Mucosa of descending colon (tissue), 3 donors: ENCODE measurements around the gene GLT8D1. TPM values are rescaled to one million over a fixed set of nuclear protein-coding genes. Genes with fewer than 3 reads are reported as not detected.
A peak's percentile ranks its signal among the peaks of the same experiment; 100 is the strongest.
"Not testable (repeated sequence)": the region's sequence is repeated elsewhere in the genome, so short reads cannot be mapped to it uniquely, and the experiment has no call there.

ENCODE experiments used
- ATAC-seq: fragments of 200-7000 bp; cut with Tn5 transposase; one replicate; pipeline ENCODE4 v1.9.1; 2020; ENCODE audit warnings: mild to moderate bottlenecking, moderate library complexity
- DNase-seq, 3 donors: peaks; one replicate each; pipeline ENCODE4 v3.0.0-alpha.2; 2020
- H3K36me3 ChIP-seq: fragments of 200-600 bp; one replicate; pipeline ENCODE4 v1.8.0; 2021; ENCODE audit warnings: low read depth, mild to moderate bottlenecking
- H3K4me1 ChIP-seq: fragments of 200-600 bp; one replicate; pipeline ENCODE4 v1.8.0; 2021; ENCODE audit warnings: low read depth, mild to moderate bottlenecking
- H3K4me3 ChIP-seq: fragments of 200-600 bp; one replicate; pipeline ENCODE4 v1.8.0; 2021; ENCODE audit warnings: mild to moderate bottlenecking
- H3K9me3 ChIP-seq: fragments of 200-600 bp; one replicate; pipeline ENCODE4 v1.8.0; 2021; ENCODE audit warnings: mild to moderate bottlenecking
- CTCF ChIP-seq: fragments of 200-600 bp; IDR thresholded peaks from one replicate; pipeline ENCODE4 v1.8.0; 2022; ENCODE audit warnings: antibody characterized with exemption, mild to moderate bottlenecking
- intact Hi-C, 2 donors: fragments of 100-400 bp; cut with DNase I in 1 of 2; cut with micrococcal nuclease in 1 of 2; formaldehyde crosslinking; loops; one replicate each; pipeline versions ENCODE4 v1.11.0 to v1.11.1; 2022; cut with DNase I, micrococcal nuclease
- total RNA-seq, 3 donors: library from RNA; stranded (reverse); fragmentation: NEBNext Ultra II Directional in 2 of 3; extraction: Animal tissue kit (Norgen Biotek cat#: 25700) in 2 of 3; gene quantifications; one replicate each; pipeline versions ENCODE4 v1.2.1 to v1.2.4, GENCODE V29; 2021 to 2023
- donor health status: DM: no; HTN: no; CAD: no; lungs with moderate emphysema.
- donor health status: DM: no; HTN: no; CAD: no.
- donor health status: DM: no; HTN: yes; CAD: no.

The GLT8D1 gene
- total RNA-seq, 3 donors from 2014 or later = 24.4 to 36.0 (median 30.7) TPM

GRCh38 chr3:52742418-52743041 lies 36.9 kb upstream of the GLT8D1 start:
- DNase-seq = peak in 1 of 3 donors; percentile 27
- Histone ChIP-seq H3K36me3 (peaks cover 4% of the 10 kb centered on the region), H3K4me1 (no peaks in the 10 kb centered on the region), H3K4me3 (no peak overlapping the region), H3K9me3 (no peaks in the 10 kb centered on the region)
- peak; percentile 36 for ATAC-seq
- intact Hi-C loops = loop anchor here in 1 of 2 donors (10.0 kb wide), 1 partner anchor 192 kb away; no protein-coding TSS in a partner anchor
- TF ChIP-seq CTCF = no peak

GRCh38 chr3:52739730-52740129 lies 34.1 kb upstream of the GLT8D1 start:
- intact Hi-C loops = loop anchor here in 1 of 2 donors (10.0 kb wide), 1 partner anchor 195 kb away; no protein-coding TSS in a partner anchor
- TF ChIP-seq CTCF = no peak
- ATAC-seq (no peak), DNase-seq (no peak)
- no peak overlapping the region for H3K4me3 ChIP-seq
- H3K4me1 ChIP-seq = no peaks in the 10 kb centered on the region
- no peaks in the 10 kb centered on the region for H3K9me3 ChIP-seq
- H3K36me3 ChIP-seq = peaks cover 4% of the 10 kb centered on the region

GRCh38 chr3:52733256-52733891 lies 27.8 kb upstream of the GLT8D1 start:
- Histone ChIP-seq H3K36me3 (no peaks in the 10 kb centered on the region), H3K4me1 (no peaks in the 10 kb centered on the region), H3K9me3 (peaks cover 12% of the 10 kb centered on the region), H3K4me3 (no peak overlapping the region)
- TF ChIP-seq CTCF = no peak
- intact Hi-C loops = no loop called here
- DNase-seq (no peak), ATAC-seq (no peak)

- H3K4me3 ChIP-seq = no peak overlapping the region
- ATAC-seq = no peak
- no peaks in the 10 kb centered on the region for H3K36me3 ChIP-seq
- no peak for DNase-seq
- peaks cover 13% of the 10 kb centered on the region for H3K9me3 ChIP-seq
- H3K4me1 ChIP-seq = no peaks in the 10 kb centered on the region
- TF ChIP-seq CTCF = no peak
- intact Hi-C loops = no loop called here
Measured at GRCh38 chr3:52731590-52731989, 26.0 kb upstream of the GLT8D1 start.

GRCh38 chr3:52730681-52731080 lies 25.1 kb upstream of the GLT8D1 start:
- DNase-seq (no peak), ATAC-seq (no peak)
- H3K36me3 ChIP-seq = no peaks in the 10 kb centered on the region
- intact Hi-C loops = no loop called here
- no peak overlapping the region for H3K4me3 ChIP-seq
- peaks cover 13% of the 10 kb centered on the region for H3K9me3 ChIP-seq
- no peaks in the 10 kb centered on the region for H3K4me1 ChIP-seq
- TF ChIP-seq CTCF = no peak

GRCh38 chr3:52728753-52729152 lies 23.2 kb upstream of the GLT8D1 start:
- H3K4me1 ChIP-seq, DNase-seq, H3K36me3 ChIP-seq, ATAC-seq, intact Hi-C loops, H3K4me3 ChIP-seq: not testable (repeated sequence)
- peaks cover 13% of the 10 kb centered on the region for H3K9me3 ChIP-seq
